HepG2 (cell line): ENCODE data around the gene VAMP2. TPM values are rescaled to one million over a fixed set of nuclear protein-coding genes. Genes with fewer than 3 reads are reported as not detected.

Experiments
- ARHGAP35 ChIP-seq: sonication (generic); formaldehyde crosslinking; IDR thresholded peaks from 2 replicates; pipeline ENCODE4 v1.9.0; 2022; ENCODE audit warnings: mild to moderate bottlenecking, inconsistent platforms, moderate library complexity, missing genetic modification reagents, borderline replicate concordance
- BHLHE40 ChIP-seq: IDR thresholded peaks from 2 replicates; pipeline ENCODE4 v1.6.1; 2011; ENCODE audit warnings: low read length, improper control_type of control experiment
- ELF1 ChIP-seq: sonication (generic); formaldehyde crosslinking; IDR thresholded peaks from 2 replicates; pipeline ENCODE4 v1.4.0; 2020; ENCODE audit warnings: missing genetic modification reagents
- ESRRA ChIP-seq: sonication (generic); formaldehyde crosslinking; IDR thresholded peaks from 2 replicates; pipeline ENCODE4 v1.5.1; 2020; ENCODE audit warnings: mild to moderate bottlenecking, low read depth, missing genetic modification reagents
- GPN1 ChIP-seq: sonication (generic); formaldehyde crosslinking; IDR thresholded peaks from 2 replicates; pipeline ENCODE4 v1.5.1; 2020; ENCODE audit warnings: missing genetic modification reagents, borderline replicate concordance
- HNF4G ChIP-seq, 2 experiments: sonication (generic) in 1 of 2; formaldehyde crosslinking in 1 of 2; IDR thresholded peaks; 2 replicates each; pipeline versions ENCODE4 v1.4.0 to v1.6.1; 2011 to 2020; ENCODE audit warnings: borderline replicate concordance in 2 of 2, low read depth in 2 of 2, mild to moderate bottlenecking in 2 of 2, low read length in 1 of 2, missing genetic modification reagents in 1 of 2, moderate library complexity in 1 of 2
- KMT2A ChIP-seq: sonication (generic); formaldehyde crosslinking; IDR thresholded peaks from 2 replicates; pipeline ENCODE4 v1.4.0; 2020; ENCODE audit warnings: missing genetic modification reagents
- NR2F6 ChIP-seq, 2 experiments: IDR thresholded peaks; 2 replicates each; pipeline ENCODE4 v1.6.1; 2016; ENCODE audit warnings: antibody characterized with exemption in 1 of 2, mild to moderate bottlenecking in 1 of 2
- PHB2 ChIP-seq: fragments of 450-650 bp; IDR thresholded peaks from 2 replicates; pipeline ENCODE4 v1.6.1; 2018; ENCODE audit not compliant: partially characterized antibody
- POGZ ChIP-seq: sonication (generic); formaldehyde crosslinking; IDR thresholded peaks from 2 replicates; pipeline ENCODE4 v1.4.0; 2020; ENCODE audit warnings: mild to moderate bottlenecking, missing genetic modification reagents
- RARG ChIP-seq: sonication (generic); formaldehyde crosslinking; IDR thresholded peaks from 2 replicates; pipeline ENCODE4 v1.4.0; 2020; ENCODE audit warnings: low read depth, mild to moderate bottlenecking, missing genetic modification reagents
- SMARCC2 ChIP-seq: fragments of 450-650 bp; IDR thresholded peaks from 2 replicates; pipeline ENCODE4 v1.6.1; 2017; ENCODE audit warnings: antibody characterized with exemption, mild to moderate bottlenecking
- SRSF9 ChIP-seq: fragments of 200-400 bp; formaldehyde crosslinking; IDR thresholded peaks from 2 replicates; pipeline ENCODE4 v1.6.1; 2018; ENCODE audit warnings: borderline replicate concordance, mild to moderate bottlenecking, low read depth, low read length; ENCODE audit not compliant: insufficient read depth, poor library complexity, severe bottlenecking
- TBX2 ChIP-seq: sonication (generic); formaldehyde crosslinking; IDR thresholded peaks from 2 replicates; pipeline ENCODE4 v1.5.0; 2020; ENCODE audit warnings: missing genetic modification reagents, mild to moderate bottlenecking, borderline replicate concordance
- TCF7 ChIP-seq: sonication (generic); IDR thresholded peaks from 2 replicates; pipeline ENCODE4 v1.6.1; 2016; ENCODE audit warnings: antibody characterized with exemption, low read depth
- ZBTB1 ChIP-seq: sonication (generic); formaldehyde crosslinking; IDR thresholded peaks from 2 replicates; pipeline ENCODE4 v1.4.0; 2020; ENCODE audit warnings: missing genetic modification reagents, borderline replicate concordance
- ZFP36L1 ChIP-seq: sonication (generic); formaldehyde crosslinking; IDR thresholded peaks from 2 replicates; pipeline ENCODE4 v1.8.0; 2022; ENCODE audit warnings: mild to moderate bottlenecking, missing genetic modification reagents, moderate library complexity
- ZMAT3 ChIP-seq: sonication (generic); formaldehyde crosslinking; conservative IDR thresholded peaks from 2 replicates; pipeline ENCODE4 v1.7.0; 2021; ENCODE audit warnings: missing genetic modification reagents
- ZNF10 ChIP-seq: sonication (generic); formaldehyde crosslinking; IDR thresholded peaks from 2 replicates; pipeline ENCODE4 v1.4.0; 2020; ENCODE audit warnings: mild to moderate bottlenecking, low read depth, missing genetic modification reagents, borderline replicate concordance
- ZNF205 ChIP-seq: IDR thresholded peaks from 2 replicates; pipeline ENCODE4 v1.6.1; 2018; ENCODE audit warnings: missing biosample characterization, missing genetic modification reagents
- ZNF333 ChIP-seq: sonication (generic); formaldehyde crosslinking; IDR thresholded peaks from 2 replicates; pipeline ENCODE4 v1.4.0; 2020; ENCODE audit warnings: mild to moderate bottlenecking, missing genetic modification reagents, borderline replicate concordance
- ZNF496 ChIP-seq: sonication (generic); formaldehyde crosslinking; IDR thresholded peaks from 2 replicates; pipeline ENCODE4 v1.8.1; 2023; ENCODE audit warnings: mild to moderate bottlenecking, moderate library complexity, missing genetic modification reagents; ENCODE audit not compliant: insufficient replicate concordance
- ZNF503 ChIP-seq: sonication (generic); formaldehyde crosslinking; IDR thresholded peaks from 2 replicates; pipeline ENCODE4 v1.4.0; 2020; ENCODE audit warnings: missing genetic modification reagents
- ZNF552 ChIP-seq: sonication (generic); formaldehyde crosslinking; IDR thresholded peaks from 2 replicates; pipeline ENCODE4 v1.9.0; 2022; ENCODE audit warnings: missing genetic modification reagents, mild to moderate bottlenecking, borderline replicate concordance
- ZNF644 ChIP-seq: IDR thresholded peaks from 2 replicates; pipeline ENCODE4 v1.6.1; 2016; ENCODE audit warnings: low read depth
- ZNF7 ChIP-seq: IDR thresholded peaks from 2 replicates; pipeline ENCODE4 v1.6.1; 2016; ENCODE audit warnings: missing biosample characterization, missing genetic modification reagents
- ZNF768 ChIP-seq: sonication (generic); formaldehyde crosslinking; IDR thresholded peaks from 2 replicates; pipeline ENCODE4 v1.4.0; 2020; ENCODE audit warnings: missing genetic modification reagents
- polyA plus RNA-seq, 8 experiments: library from polyadenylated mRNA; depleted of rRNA in 3 of 8; stranded (reverse) in 7 of 8; unstranded in 1 of 8; fragments of >200 nt; fragmentation: Illumina TruSeq in 4 of 8; extraction: Trizol in 4 of 8; gene quantifications; 2 replicates each; pipeline versions ENCODE4 v1.2.1 to v1.2.3, GENCODE V29; 2011 to 2016; ENCODE audit warnings: low read depth in 4 of 8, missing spikeins in 1 of 8, mixed read lengths in 1 of 8; ENCODE audit not compliant: insufficient read depth in 1 of 8
- total RNA-seq, 5 experiments: library from RNA; depleted of rRNA; stranded (reverse); fragments of >200 nt; fragmentation: Illumina TruSeq; extraction: Trizol; gene quantifications; 2 replicates each; pipeline ENCODE4 v1.2.3, GENCODE V29; 2016; ENCODE audit warnings: low read depth in 1 of 5
- TF ChIP-seq, protein P1 (sequence below): IDR thresholded peaks from 2 replicates; pipeline ENCODE4 v1.6.1; 2016; ENCODE audit warnings: low read depth, control low read depth

Gene VAMP2
- total and polyA plus RNA-seq, 2 of the 13 experiments (the other 11 are each of a cell fraction or from before 2014, with no cell fraction given) = 3.9 to 17.2 TPM

DNA sequence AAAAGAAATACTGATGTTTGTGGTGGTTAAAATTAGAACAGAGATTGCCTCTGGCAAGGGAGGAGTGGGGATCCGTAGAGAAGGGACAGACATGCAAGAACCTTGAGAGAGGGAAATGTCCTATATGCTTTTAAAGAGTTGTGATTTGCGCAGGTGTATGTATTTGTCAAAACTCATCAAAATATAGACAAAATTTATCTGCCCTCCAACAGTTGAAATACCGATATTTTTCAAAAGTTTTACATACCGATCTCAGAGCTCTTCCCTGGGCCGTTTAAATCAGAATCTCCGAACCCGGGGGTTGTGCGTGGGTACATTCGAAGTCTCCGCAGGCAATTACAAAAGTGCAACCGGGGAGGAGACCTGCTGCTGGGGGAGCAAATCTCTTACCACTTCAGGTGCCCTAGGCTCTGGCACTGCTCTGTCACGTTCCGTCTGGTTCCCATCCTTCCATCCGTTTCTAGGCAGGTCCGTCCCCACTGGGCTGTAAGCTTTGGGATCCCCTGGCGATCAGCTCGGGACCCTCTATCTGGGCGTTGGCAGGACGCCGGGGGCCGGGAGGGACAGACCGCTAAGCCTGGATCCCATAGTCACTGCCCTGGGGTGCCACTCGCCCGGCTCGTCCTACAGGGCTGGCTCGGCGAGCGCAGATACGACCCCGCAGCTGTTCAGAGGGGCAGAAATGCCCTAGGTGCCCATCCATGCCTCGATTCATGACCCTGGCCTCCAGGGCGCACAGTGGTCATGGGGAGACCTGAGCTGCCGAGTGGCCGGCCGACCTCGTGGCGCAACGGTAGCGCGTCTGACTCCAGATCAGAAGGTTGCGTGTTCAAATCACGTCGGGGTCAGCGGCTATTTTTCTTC, 23.1 kb upstream of the VAMP2 start (continued):
- TF ChIP-seq GPN1 (CRISPR knock-in tag) (no peak), ZNF205 (CRISPR knock-in tag) (peak; percentile 96), ZNF768 (CRISPR knock-in tag) (peak; percentile 34; the same call in 1 of the 2 replicates), TBX2 (CRISPR knock-in tag) (no peak; the same call in 1 of the 2 replicates), TCF7 (no peak), ARHGAP35 (CRISPR knock-in tag) (no peak), SMARCC2 (no peak), PHB2 (no peak), POGZ (no peak), ELF1 (CRISPR knock-in tag) (no peak; the same call in 1 of the 2 replicates), ZBTB1 (CRISPR knock-in tag) (no peak), BHLHE40 (no peak), RARG (CRISPR knock-in tag) (no peak; the same call in 1 of the 2 replicates), ESRRA (CRISPR knock-in tag) (0 out of 2 replicates have a peak, but pooled peaks have one; percentile 9), ZNF503 (CRISPR knock-in tag) (no peak), ZNF644 (CRISPR knock-in tag) (no peak), ZNF7 (CRISPR knock-in tag) (no peak), ZFP36L1 (CRISPR knock-in tag) (no peak), NR2F6 (IDR thresholded peaks at IDR 0.05) (peak; percentile 35; the same call in 1 of the 2 replicates), NR2F6 (CRISPR knock-in tag; IDR thresholded peaks at IDR 0.05) (peak; percentile 74; the same call in 1 of the 2 replicates), ZMAT3 (0 out of 2 replicates have a peak, but pooled peaks have one; percentile 10), KMT2A (CRISPR knock-in tag) (no peak), SRSF9 (no peak), HNF4G (IDR thresholded peaks at IDR 0.05; ENCODE audit: borderline replicate concordance, low read depth, low read length) (no peak), HNF4G (CRISPR knock-in tag; IDR thresholded peaks at IDR 0.05; ENCODE audit: borderline replicate concordance, low read depth) (no peak), ZNF333 (CRISPR knock-in tag) (no peak), ZNF496 (no peak), ZNF552 (CRISPR knock-in tag) (no peak), ZNF10 (no peak)
- TF ChIP-seq, protein P1, sequence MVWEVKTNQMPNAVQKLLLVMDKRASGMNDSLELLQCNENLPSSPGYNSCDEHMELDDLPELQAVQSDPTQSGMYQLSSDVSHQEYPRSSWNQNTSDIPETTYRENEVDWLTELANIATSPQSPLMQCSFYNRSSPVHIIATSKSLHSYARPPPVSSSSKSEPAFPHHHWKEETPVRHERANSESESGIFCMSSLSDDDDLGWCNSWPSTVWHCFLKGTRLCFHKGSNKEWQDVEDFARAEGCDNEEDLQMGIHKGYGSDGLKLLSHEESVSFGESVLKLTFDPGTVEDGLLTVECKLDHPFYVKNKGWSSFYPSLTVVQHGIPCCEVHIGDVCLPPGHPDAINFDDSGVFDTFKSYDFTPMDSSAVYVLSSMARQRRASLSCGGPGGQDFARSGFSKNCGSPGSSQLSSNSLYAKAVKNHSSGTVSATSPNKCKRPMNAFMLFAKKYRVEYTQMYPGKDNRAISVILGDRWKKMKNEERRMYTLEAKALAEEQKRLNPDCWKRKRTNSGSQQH (CRISPR knock-in tag) = no peak
